ENCODE data around the gene ALKBH2.

ALKBH2 gene

DNA sequence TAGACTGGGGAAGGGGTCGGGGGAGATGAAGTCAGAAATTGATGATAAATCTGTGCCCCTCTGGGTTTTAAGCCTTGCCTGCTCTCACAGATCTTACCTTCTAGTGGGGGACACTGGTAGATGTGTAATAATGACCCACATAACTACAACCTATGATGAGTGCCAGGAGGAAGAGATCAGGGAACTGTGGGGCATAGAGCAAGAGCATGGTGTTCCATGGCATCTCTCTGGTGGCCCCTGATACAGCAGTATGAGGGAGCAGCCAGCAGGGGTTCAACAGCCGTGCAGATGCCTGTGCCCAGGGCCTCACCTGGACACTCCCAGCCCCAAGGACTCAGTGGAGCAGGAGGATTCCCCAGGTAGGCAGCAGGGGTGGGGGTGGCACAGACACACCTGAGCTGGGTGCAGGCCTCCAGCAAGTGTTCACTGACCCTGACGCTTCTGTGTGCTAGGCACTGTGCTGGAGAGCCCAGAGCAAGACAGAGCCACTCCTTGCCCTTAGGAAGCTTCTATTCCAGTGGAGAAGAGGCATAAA lies 28.1 kb upstream of the ALKBH2 start:
- no peak overlapping the region for H3K27ac ChIP-seq (replicated peaks)
- H3K27me3 ChIP-seq (ENCODE audit: insufficient read depth, poor library complexity, severe bottlenecking): no peaks in the 10 kb centered on the region
- no peak for DNase-seq (ENCODE audit: low read depth in 1 of 2, low spot score in 1 of 2)
- TF ChIP-seq GABPA (IDR thresholded peaks at IDR 0.05; ENCODE audit: low read depth) (no peak), SPI1 (IDR thresholded peaks at IDR 0.05; ENCODE audit: borderline replicate concordance, low read depth) (no peak), POLR2AphosphoS5 (IDR thresholded peaks at IDR 0.05; ENCODE audit: low read depth) (no peak)
- TF ChIP-seq, protein P1, sequence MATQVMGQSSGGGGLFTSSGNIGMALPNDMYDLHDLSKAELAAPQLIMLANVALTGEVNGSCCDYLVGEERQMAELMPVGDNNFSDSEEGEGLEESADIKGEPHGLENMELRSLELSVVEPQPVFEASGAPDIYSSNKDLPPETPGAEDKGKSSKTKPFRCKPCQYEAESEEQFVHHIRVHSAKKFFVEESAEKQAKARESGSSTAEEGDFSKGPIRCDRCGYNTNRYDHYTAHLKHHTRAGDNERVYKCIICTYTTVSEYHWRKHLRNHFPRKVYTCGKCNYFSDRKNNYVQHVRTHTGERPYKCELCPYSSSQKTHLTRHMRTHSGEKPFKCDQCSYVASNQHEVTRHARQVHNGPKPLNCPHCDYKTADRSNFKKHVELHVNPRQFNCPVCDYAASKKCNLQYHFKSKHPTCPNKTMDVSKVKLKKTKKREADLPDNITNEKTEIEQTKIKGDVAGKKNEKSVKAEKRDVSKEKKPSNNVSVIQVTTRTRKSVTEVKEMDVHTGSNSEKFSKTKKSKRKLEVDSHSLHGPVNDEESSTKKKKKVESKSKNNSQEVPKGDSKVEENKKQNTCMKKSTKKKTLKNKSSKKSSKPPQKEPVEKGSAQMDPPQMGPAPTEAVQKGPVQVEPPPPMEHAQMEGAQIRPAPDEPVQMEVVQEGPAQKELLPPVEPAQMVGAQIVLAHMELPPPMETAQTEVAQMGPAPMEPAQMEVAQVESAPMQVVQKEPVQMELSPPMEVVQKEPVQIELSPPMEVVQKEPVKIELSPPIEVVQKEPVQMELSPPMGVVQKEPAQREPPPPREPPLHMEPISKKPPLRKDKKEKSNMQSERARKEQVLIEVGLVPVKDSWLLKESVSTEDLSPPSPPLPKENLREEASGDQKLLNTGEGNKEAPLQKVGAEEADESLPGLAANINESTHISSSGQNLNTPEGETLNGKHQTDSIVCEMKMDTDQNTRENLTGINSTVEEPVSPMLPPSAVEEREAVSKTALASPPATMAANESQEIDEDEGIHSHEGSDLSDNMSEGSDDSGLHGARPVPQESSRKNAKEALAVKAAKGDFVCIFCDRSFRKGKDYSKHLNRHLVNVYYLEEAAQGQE (IDR thresholded peaks at IDR 0.05; ENCODE audit: insufficient replicate concordance, low read depth): no peak
- TF ChIP-seq, protein P2, sequence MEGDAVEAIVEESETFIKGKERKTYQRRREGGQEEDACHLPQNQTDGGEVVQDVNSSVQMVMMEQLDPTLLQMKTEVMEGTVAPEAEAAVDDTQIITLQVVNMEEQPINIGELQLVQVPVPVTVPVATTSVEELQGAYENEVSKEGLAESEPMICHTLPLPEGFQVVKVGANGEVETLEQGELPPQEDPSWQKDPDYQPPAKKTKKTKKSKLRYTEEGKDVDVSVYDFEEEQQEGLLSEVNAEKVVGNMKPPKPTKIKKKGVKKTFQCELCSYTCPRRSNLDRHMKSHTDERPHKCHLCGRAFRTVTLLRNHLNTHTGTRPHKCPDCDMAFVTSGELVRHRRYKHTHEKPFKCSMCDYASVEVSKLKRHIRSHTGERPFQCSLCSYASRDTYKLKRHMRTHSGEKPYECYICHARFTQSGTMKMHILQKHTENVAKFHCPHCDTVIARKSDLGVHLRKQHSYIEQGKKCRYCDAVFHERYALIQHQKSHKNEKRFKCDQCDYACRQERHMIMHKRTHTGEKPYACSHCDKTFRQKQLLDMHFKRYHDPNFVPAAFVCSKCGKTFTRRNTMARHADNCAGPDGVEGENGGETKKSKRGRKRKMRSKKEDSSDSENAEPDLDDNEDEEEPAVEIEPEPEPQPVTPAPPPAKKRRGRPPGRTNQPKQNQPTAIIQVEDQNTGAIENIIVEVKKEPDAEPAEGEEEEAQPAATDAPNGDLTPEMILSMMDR (IDR thresholded peaks at IDR 0.05; ENCODE audit: insufficient read depth, low read length): no peak
- H3K4me3 ChIP-seq (replicated peaks; ENCODE audit: insufficient read depth, low read length): no peak overlapping the region

DNA sequence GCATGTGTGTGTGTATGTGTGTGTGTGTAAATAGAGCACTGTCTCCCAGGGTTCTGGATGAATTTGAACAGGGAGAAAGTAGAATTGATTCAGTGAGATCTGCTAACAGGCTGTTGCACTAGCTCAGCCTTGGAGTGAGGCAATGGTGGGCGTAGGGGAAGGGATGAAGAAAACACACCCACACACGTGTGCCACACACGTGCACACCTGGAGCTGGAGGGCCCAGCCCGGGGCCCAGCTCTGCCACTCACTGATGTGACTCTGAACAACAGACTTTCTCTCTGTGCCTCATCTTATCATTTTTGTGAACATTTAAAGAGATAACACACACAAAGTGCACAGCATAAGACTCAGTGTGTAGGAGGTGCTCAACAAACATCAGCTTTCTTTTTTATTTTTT lies 27.3 kb upstream of the ALKBH2 start:
- no peak overlapping the region for H3K4me3 ChIP-seq (replicated peaks; ENCODE audit: insufficient read depth, low read length)
- no peaks in the 10 kb centered on the region for H3K27me3 ChIP-seq (ENCODE audit: insufficient read depth, poor library complexity, severe bottlenecking)
- no peak for DNase-seq (ENCODE audit: low read depth in 1 of 2, low spot score in 1 of 2)
- no peak overlapping the region for H3K27ac ChIP-seq (replicated peaks)
- TF ChIP-seq, protein P1 (IDR thresholded peaks at IDR 0.05; ENCODE audit: insufficient replicate concordance, low read depth): no peak
- TF ChIP-seq SPI1 (IDR thresholded peaks at IDR 0.05; ENCODE audit: borderline replicate concordance, low read depth): no peak
- no peak for TF ChIP-seq GABPA (IDR thresholded peaks at IDR 0.05; ENCODE audit: low read depth)
- TF ChIP-seq POLR2AphosphoS5 (IDR thresholded peaks at IDR 0.05; ENCODE audit: low read depth): no peak
- TF ChIP-seq, protein P2 (IDR thresholded peaks at IDR 0.05; ENCODE audit: insufficient read depth, low read length): no peak

DNA sequence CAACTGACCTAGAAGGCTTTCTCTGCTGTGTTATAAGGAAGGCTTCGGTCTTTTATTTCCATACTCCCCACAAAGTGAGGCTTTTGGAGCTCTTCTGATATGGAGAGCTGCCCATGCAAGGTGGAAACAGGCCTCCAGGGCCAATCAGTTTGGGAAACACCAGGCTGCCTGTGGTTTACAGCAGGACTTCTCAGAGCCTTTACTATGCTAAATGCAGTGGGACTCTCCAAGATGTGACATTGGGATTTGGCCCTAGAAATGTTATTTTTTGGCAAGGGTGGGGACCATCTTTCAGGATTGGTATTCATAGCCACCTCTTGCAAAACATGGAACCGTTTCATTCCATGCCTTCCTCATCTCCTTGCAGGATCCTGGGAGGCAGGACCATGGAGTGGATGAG lies 26.8 kb upstream of the ALKBH2 start:
- Histone ChIP-seq H3K27ac (replicated peaks) (no peak overlapping the region), H3K27me3 (ENCODE audit: insufficient read depth, poor library complexity, severe bottlenecking) (no peaks in the 10 kb centered on the region), H3K4me3 (replicated peaks; ENCODE audit: insufficient read depth, low read length) (no peak overlapping the region)
- no peak for DNase-seq (ENCODE audit: low read depth in 1 of 2, low spot score in 1 of 2)
- no peak for TF ChIP-seq SPI1 (IDR thresholded peaks at IDR 0.05; ENCODE audit: borderline replicate concordance, low read depth)
- TF ChIP-seq, protein P2 (IDR thresholded peaks at IDR 0.05; ENCODE audit: insufficient read depth, low read length): no peak

DNA sequence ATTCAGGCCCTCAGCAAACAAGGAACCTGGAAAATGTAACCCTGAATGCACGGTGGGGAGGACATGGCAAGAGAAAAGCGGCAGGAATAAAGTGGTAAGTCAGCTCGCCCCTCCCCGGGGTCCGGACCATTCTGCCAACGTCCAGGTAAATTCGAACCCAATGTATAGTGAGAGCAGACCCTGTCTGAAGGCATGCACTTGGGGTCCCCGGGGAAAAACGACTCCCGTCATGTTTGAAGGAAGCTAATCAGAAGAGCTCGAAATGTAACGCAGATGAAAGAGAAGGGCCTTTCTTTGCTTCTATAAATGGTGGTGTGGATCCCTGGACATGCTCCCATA lies 23.3 kb upstream of the ALKBH2 start:
- DNase-seq (ENCODE audit: low read depth in 1 of 2, low spot score in 1 of 2): no peak
- Histone ChIP-seq H3K27ac (replicated peaks) (peak overlapping the region; percentile 60), H3K27me3 (ENCODE audit: insufficient read depth, poor library complexity, severe bottlenecking) (no peaks in the 10 kb centered on the region), H3K4me3 (replicated peaks; ENCODE audit: insufficient read depth, low read length) (no peak overlapping the region)
- TF ChIP-seq, protein P2 (IDR thresholded peaks at IDR 0.05; ENCODE audit: insufficient read depth, low read length): no peak
- TF ChIP-seq SPI1 (IDR thresholded peaks at IDR 0.05; ENCODE audit: borderline replicate concordance, low read depth) (no peak), GABPA (IDR thresholded peaks at IDR 0.05; ENCODE audit: low read depth) (no peak), POLR2AphosphoS5 (IDR thresholded peaks at IDR 0.05; ENCODE audit: low read depth) (no peak)
- TF ChIP-seq, protein P1 (IDR thresholded peaks at IDR 0.05; ENCODE audit: insufficient replicate concordance, low read depth): no peak

Data from HL-60 (cell line).